HG03175 (cell line): ENCODE results near the gene TTN.

Experiments used
- ATAC-seq: cut with Tn5 transposase; IDR thresholded peaks from one replicate; pipeline ENCODE4 v1.9.1; 2021; ENCODE audit warnings: mild to moderate bottlenecking, moderate library complexity; ENCODE audit not compliant: unreplicated experiment

TTN gene

DNA sequence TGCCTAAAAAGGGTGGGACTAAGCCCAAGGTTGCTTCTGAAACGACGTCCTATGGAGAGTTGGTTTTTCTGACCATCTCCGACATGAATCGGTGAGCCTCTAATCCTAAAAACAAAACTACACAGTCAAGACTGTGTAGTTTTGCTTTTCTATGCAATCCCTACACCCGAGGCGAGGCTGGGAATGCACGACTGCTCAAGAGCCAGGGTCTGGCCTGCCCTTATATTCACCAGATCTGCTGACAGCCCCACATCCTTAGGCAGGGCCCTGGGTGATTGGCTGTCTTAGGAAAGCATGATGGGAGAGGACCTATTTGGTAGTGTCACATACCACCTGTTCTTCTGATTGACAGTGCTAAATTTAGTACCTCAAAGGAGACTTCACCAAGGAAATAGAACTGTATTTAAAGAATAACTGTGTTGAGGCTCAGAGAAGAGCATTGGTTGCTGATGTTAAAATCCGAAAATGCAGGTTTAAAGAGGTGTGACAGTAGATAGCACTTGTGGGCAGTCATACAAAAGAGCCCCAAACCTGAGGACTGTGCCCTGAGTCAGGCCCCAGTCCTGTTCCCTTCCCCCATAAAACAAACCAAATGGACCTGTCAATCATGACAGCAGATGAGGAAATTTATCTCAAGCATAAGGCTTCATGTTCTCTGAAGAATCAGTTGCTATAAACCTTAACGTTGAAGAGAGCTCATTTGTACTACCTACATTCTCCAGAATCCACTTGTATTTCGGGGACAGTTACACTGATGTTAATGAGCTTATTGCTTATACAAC is at the start of gene TTN:
Gene TTN, minus strand, starts transcription at position 197 of the 782 bp plus-strand sequence. CDS start 2,781 bp downstream, outside the sequence.
- no peak for ATAC-seq

- ATAC-seq, result no peak
These were observed 47.9 kb upstream of the TTN start for GRCh38 chr2:178855151-178855550.

DNA sequence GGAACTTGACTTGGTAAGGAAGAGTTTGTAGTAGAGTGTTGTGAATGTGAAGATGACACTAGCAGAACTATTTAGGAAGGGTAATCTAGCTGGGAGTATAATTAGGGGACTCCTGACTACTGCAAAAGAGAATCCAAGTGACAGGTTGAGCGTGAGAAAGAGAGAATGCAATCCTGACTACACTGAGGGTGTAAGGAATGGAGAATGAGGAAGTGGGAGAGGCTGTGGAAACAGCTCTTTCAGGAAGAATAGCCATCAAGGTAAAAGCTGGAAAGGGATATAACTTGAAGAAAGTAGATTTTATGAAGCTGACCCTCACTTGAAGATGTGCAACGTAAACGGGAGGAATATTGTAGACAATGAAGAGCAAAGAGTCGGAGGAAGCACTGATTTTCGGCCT is 41.1 kb upstream of the TTN start:
- no peak for ATAC-seq

DNA sequence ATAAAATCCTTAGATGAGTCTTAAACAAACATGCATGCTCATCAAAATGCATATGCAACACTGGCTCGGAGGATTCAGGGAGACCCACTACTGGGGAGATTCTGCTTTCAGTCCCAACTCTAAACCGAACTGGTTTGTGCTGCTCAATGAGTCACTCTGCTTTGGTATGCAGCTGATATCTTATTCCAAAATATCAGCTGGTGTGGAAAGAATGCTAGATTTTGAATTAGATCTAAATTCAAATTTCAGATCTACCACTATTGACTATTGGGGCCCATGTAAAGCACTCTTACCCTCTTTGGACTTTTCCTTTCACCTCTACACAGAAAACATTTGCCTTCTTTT is 39.2 kb upstream of the TTN start:
- no peak for ATAC-seq

- ATAC-seq, result no peak
These were observed 38.6 kb upstream of the TTN start for GRCh38 chr2:178845566-178846457.

DNA sequence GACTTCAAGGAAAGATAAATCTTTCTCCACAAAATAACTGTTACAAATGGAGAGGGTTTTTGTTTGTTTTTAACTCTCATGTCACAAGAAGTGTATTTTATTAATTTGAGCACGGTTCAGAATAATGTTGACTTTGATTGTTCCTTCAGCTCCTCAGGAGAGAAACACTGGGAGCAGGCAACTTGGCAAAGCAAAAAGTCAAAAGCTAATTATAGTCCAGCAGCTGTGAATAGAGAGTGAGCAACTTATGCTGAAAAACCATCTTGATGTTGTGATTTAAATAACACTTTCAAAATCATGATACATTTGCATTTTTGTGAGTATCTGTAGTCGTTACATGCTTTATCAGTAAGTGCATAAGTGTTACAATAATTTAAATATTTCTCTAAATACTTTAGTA is 37.5 kb upstream of the TTN start:
- no peak for ATAC-seq

- no peak for ATAC-seq
These were observed 37.0 kb upstream of the TTN start for GRCh38 chr2:178844269-178844668.

- ATAC-seq, result no peak
These were observed 36.5 kb upstream of the TTN start for GRCh38 chr2:178843697-178844096.

GRCh38 chr2:178836807-178837206 is 29.6 kb upstream of the TTN start:
- no peak for ATAC-seq

GRCh38 chr2:178834086-178834485 is 26.9 kb upstream of the TTN start:
- ATAC-seq, result no peak

- ATAC-seq, result no peak
These were observed 26.2 kb upstream of the TTN start for GRCh38 chr2:178833382-178833781.

- ATAC-seq, result no peak
These were observed 23.2 kb upstream of the TTN start for GRCh38 chr2:178830451-178830850.

GRCh38 chr2:178829981-178830380 is 22.8 kb upstream of the TTN start:
- no peak for ATAC-seq

DNA sequence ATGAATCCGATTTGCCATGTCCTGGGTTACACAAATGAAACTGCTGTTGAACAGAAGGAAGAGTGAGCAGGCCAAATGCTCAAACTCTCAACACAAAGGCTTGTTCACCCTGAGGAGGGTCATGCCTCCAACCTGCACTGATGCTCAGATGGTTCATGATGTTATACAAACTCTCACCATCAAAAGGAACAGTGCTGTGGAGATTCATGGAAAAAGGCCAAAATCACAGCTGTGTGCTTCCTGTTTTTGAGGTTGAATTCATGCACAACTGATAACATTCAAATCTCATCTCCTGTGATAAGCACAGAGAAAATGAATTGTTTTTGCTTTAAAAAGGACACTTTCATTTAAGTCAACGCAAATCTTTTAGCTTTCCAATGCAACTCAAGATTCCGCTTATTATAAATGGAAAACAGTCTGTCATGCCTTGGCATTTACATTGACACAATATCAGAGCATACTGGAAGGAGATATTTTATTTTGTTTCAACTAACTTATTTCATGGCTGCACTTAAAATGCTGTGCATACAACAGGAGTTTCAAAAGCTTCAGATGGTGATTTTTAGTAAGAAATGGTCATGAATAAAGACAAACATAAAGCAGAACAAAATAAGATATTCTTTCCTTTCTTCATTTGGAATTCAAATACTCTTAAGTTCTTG is 22.2 kb upstream of the TTN start:
- no peak for ATAC-seq

DNA sequence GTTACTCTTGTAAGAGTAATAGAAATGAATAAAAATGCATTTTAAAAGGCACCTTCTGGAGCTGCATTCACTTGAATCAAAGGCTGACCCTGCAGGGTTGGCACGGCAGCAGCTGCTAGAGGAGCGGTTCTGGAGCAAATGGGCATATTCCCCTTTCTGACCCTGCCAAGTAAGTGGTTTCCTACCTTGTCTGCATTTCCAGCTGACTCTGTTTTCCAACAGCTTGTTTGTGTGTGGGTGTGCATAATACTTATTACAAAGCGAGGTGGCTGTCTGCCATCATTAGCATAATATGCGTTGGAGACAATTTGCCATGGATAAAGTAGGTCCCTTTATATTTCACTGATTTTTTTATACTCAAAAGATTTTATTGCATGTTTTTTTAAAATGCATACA is 21.3 kb upstream of the TTN start:
- no peak for ATAC-seq

DNA sequence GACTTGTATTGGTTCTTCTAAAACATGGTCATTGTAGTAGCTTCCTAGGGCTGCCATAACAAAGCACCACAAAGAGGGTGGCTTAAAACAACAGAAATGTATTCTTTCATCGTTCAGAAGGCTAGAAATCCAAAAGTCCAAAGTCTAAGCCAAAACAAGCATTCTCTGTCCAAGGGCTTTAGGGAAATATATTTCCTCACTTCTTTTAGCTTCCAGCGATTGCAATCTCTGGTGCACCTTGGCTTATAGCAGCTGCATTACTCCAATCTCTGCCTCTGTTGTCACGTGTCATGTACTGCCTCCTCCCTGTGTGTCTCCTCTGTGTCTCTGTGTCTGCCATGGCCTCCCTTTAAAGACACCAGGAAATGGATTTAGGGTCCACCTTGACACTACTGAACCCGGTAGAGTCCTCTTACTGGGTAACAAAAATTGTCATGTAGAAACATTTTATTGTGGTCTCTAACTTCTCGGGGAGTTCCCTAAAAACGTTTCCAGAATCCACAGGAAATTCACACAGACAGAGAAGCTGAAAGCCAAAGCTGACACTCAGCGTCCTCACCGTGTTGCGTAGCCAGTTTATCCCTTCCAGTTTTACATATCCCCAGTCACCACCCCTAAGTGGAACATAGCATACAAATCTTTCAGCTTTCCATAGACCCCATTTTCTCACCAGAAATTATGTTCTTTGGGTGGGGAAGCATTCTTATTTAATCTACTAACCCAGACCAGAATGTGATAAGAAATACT is 20.7 kb upstream of the TTN start:
- no peak for ATAC-seq

GRCh38 chr2:178827111-178827510 is 19.9 kb upstream of the TTN start:
- ATAC-seq, result no peak

DNA sequence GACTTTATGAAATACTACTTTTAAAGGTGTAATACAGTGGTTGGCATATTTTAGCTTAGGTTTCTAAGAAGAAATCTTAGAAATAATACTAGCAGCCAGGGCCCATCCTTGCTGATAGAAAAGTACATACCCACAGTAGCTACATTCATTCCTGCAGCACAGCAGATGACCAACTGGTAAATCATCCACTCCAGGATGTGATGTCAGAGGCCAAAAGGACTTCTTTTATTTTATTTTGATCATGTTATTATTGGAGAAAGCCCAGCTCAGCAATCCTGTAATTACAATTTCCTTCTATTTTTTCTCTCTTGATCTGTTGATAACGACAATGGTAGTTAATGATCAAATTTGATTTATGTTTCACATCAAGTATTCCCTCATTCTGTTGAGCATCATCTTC is 18.0 kb upstream of the TTN start:
- ATAC-seq, result no peak

GRCh38 chr2:178824181-178824580 is 17.0 kb upstream of the TTN start:
- no peak for ATAC-seq

DNA sequence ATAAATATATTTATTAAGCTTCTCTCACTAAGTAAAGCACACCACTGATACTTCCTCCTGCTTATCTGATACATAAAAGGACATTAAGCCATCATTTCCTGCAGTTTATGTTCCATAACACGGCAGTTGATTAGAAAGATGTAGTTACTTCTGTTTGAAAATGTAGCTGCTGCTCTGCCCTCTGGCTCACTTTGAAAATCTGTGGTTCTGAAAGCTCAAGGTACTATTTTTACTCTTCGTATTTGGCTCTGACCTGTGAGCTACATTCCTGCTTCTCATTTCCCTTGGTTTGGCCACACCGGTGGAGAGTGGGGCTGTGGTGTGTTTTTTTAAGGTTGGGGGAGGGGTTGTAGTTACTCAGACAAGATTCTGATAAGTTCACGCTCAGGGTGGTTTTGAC is 12.8 kb upstream of the TTN start:
- ATAC-seq, result peak; percentile 80
